ENCODE measurements around the gene POLE4. TPM values are rescaled to one million over a fixed set of nuclear protein-coding genes. Genes with fewer than 3 reads are reported as not detected.

The POLE4 gene
- total RNA-seq, 2 donors from 2014 or later: 15.1 to 19.8 TPM

- Histone ChIP-seq H3K36me3 (no peaks in the 10 kb centered on the region), H3K27ac (no peak overlapping the region), H3K4me1 (peaks cover 0 to 5% of the 10 kb centered on the region in 2 donors), H3K9me3 (no peaks in the 10 kb centered on the region), H3K27me3 (no peaks in the 10 kb centered on the region), H3K4me3 (no peak overlapping the region)
- no peak for DNase-seq (ENCODE audit: low spot score)
- TF ChIP-seq CTCF (IDR thresholded peaks at IDR 0.05): no peak
These were observed 33.8 kb upstream of the POLE4 start for GRCh38 chr2:74924463-74925265.

GRCh38 chr2:74925361-74925786, 33.1 kb upstream of the POLE4 start:
- Histone ChIP-seq H3K27me3 (no peaks in the 10 kb centered on the region), H3K4me3 (no peak overlapping the region), H3K27ac (no peak overlapping the region), H3K9me3 (no peaks in the 10 kb centered on the region), H3K36me3 (no peaks in the 10 kb centered on the region), H3K4me1 (no peaks in the 10 kb centered on the region)
- no peak for TF ChIP-seq CTCF (IDR thresholded peaks at IDR 0.05)
- DNase-seq (ENCODE audit: low spot score): no peak

GRCh38 chr2:74927621-74928020, 30.8 kb upstream of the POLE4 start:
- Histone ChIP-seq H3K9me3 (no peaks in the 10 kb centered on the region), H3K27ac (no peak overlapping the region), H3K4me3 (no peak overlapping the region), H3K4me1 (no peaks in the 10 kb centered on the region), H3K27me3 (no peaks in the 10 kb centered on the region), H3K36me3 (no peaks in the 10 kb centered on the region)
- TF ChIP-seq CTCF (IDR thresholded peaks at IDR 0.05): no peak
- no peak for DNase-seq (ENCODE audit: low spot score)

GRCh38 chr2:74930811-74931486, 27.5 kb upstream of the POLE4 start:
- Histone ChIP-seq H3K27ac (no peak overlapping the region), H3K27me3 (no peaks in the 10 kb centered on the region), H3K36me3 (no peaks in the 10 kb centered on the region), H3K4me3 (no peak overlapping the region), H3K4me1 (no peaks in the 10 kb centered on the region), H3K9me3 (no peaks in the 10 kb centered on the region)
- TF ChIP-seq CTCF (IDR thresholded peaks at IDR 0.05): no peak
- no peak for DNase-seq (ENCODE audit: low spot score)

GRCh38 chr2:74931940-74932339, 26.5 kb upstream of the POLE4 start:
- no peak for DNase-seq (ENCODE audit: low spot score)
- H3K9me3 ChIP-seq: no peaks in the 10 kb centered on the region
- no peaks in the 10 kb centered on the region for H3K4me1 ChIP-seq
- no peak overlapping the region for H3K27ac ChIP-seq
- TF ChIP-seq CTCF (IDR thresholded peaks at IDR 0.05): no peak
- no peak overlapping the region for H3K4me3 ChIP-seq
- H3K27me3 ChIP-seq: no peaks in the 10 kb centered on the region
- H3K36me3 ChIP-seq: no peaks in the 10 kb centered on the region

Measured in right atrium auricular region (tissue), 2 donors.